Effector memory CD4-positive, alpha-beta T cell (primary cell): Measurements from ENCODE around the gene LARGE2.

Source experiments
- DNase-seq, 3 donors: peaks; one replicate each; pipeline ENCODE4 v3.0.0-alpha.2; 2020
- H3K27ac ChIP-seq: 2 replicates; pipeline ENCODE4 v1.7.0; 2013; ENCODE audit warnings: mild to moderate bottlenecking, low read length, moderate library complexity; ENCODE audit not compliant: insufficient read depth, poor library complexity, severe bottlenecking
- H3K27me3 ChIP-seq: replicated peaks from 2 replicates; pipeline ENCODE4 v1.7.0; 2013; ENCODE audit warnings: mild to moderate bottlenecking, low read length; ENCODE audit not compliant: insufficient read depth, control insufficient read depth, poor library complexity, severe bottlenecking
- H3K36me3 ChIP-seq: 2 replicates; pipeline ENCODE4 v1.7.0; 2013; ENCODE audit warnings: mild to moderate bottlenecking, low read length, moderate library complexity; ENCODE audit not compliant: control insufficient read depth, insufficient read depth
- H3K4me1 ChIP-seq: 2 replicates; pipeline ENCODE4 v1.7.0; 2013; ENCODE audit warnings: low read length, mild to moderate bottlenecking; ENCODE audit not compliant: control insufficient read depth, insufficient read depth, poor library complexity, severe bottlenecking
- H3K4me3 ChIP-seq: 2 replicates; pipeline ENCODE4 v1.7.0; 2013; ENCODE audit warnings: low read length, low read depth, mild to moderate bottlenecking; ENCODE audit not compliant: insufficient read depth, poor library complexity, severe bottlenecking
- H3K9me3 ChIP-seq: 2 replicates; pipeline ENCODE4 v1.7.0; 2013; ENCODE audit warnings: mild to moderate bottlenecking, low read length, moderate library complexity; ENCODE audit not compliant: control insufficient read depth

Gene LARGE2

GRCh38 chr11:45885921-45886721 is 36.3 kb upstream of the LARGE2 start:
- no peak for DNase-seq
- no peaks in the 10 kb centered on the region for H3K9me3 ChIP-seq
- H3K4me3 ChIP-seq, result peak overlapping the region; percentile 52
- H3K36me3 ChIP-seq, result peaks cover 8% of the 10 kb centered on the region
- H3K27me3 ChIP-seq, result no peaks in the 10 kb centered on the region
- H3K27ac ChIP-seq, result no peak overlapping the region
- peaks cover 11% of the 10 kb centered on the region for H3K4me1 ChIP-seq

- H3K27me3 ChIP-seq, result no peaks in the 10 kb centered on the region
- H3K27ac ChIP-seq, result no peak overlapping the region
- no peaks in the 10 kb centered on the region for H3K36me3 ChIP-seq
- DNase-seq, result no peak
- peaks cover 11% of the 10 kb centered on the region for H3K4me1 ChIP-seq
- no peaks in the 10 kb centered on the region for H3K9me3 ChIP-seq
- no peak overlapping the region for H3K4me3 ChIP-seq
Observed at GRCh38 chr11:45886816-45887520, 35.5 kb upstream of the LARGE2 start.

GRCh38 chr11:45887587-45887986 is 34.9 kb upstream of the LARGE2 start:
- Histone ChIP-seq H3K36me3 (no peaks in the 10 kb centered on the region), H3K27me3 (no peaks in the 10 kb centered on the region), H3K9me3 (no peaks in the 10 kb centered on the region), H3K4me3 (no peak overlapping the region), H3K4me1 (peaks cover 11% of the 10 kb centered on the region), H3K27ac (no peak overlapping the region)
- no peak for DNase-seq

GRCh38 chr11:45889555-45889954 is 32.9 kb upstream of the LARGE2 start:
- H3K27me3 ChIP-seq, result no peaks in the 10 kb centered on the region
- DNase-seq, result no peak
- H3K4me1 ChIP-seq, result peaks cover 11% of the 10 kb centered on the region

GRCh38 chr11:45889966-45890365 is 32.5 kb upstream of the LARGE2 start:
- no peak for DNase-seq
- Histone ChIP-seq H3K27ac (no peak overlapping the region), H3K9me3 (no peaks in the 10 kb centered on the region), H3K27me3 (no peaks in the 10 kb centered on the region), H3K4me3 (no peak overlapping the region), H3K4me1 (peaks cover 9% of the 10 kb centered on the region), H3K36me3 (no peaks in the 10 kb centered on the region)

More at GRCh38 chr11:45889555-45889954, 32.9 kb upstream of the LARGE2 start:
- Histone ChIP-seq H3K36me3 (no peaks in the 10 kb centered on the region), H3K9me3 (no peaks in the 10 kb centered on the region), H3K27ac (no peak overlapping the region), H3K4me3 (no peak overlapping the region)

- peaks cover 1% of the 10 kb centered on the region for H3K4me1 ChIP-seq
- no peak for DNase-seq
- H3K27ac ChIP-seq, result no peak overlapping the region
- no peaks in the 10 kb centered on the region for H3K27me3 ChIP-seq
- no peaks in the 10 kb centered on the region for H3K36me3 ChIP-seq
- H3K4me3 ChIP-seq, result no peak overlapping the region
- H3K9me3 ChIP-seq, result no peaks in the 10 kb centered on the region
Observed at GRCh38 chr11:45890886-45891550, 31.4 kb upstream of the LARGE2 start.

GRCh38 chr11:45892856-45893255 is 29.6 kb upstream of the LARGE2 start:
- peaks cover 6% of the 10 kb centered on the region for H3K27me3 ChIP-seq
- no peaks in the 10 kb centered on the region for H3K4me1 ChIP-seq
- H3K27ac ChIP-seq, result no peak overlapping the region
- no peak for DNase-seq
- H3K36me3 ChIP-seq, result no peaks in the 10 kb centered on the region
- H3K4me3 ChIP-seq, result no peak overlapping the region
- H3K9me3 ChIP-seq, result no peaks in the 10 kb centered on the region

GRCh38 chr11:45894555-45895247 is 27.8 kb upstream of the LARGE2 start:
- Histone ChIP-seq H3K4me3 (no peak overlapping the region), H3K27me3 (peaks cover 17% of the 10 kb centered on the region)

GRCh38 chr11:45895553-45896259 is 26.8 kb upstream of the LARGE2 start:
- DNase-seq, result no peak
- no peak overlapping the region for H3K27ac ChIP-seq
- H3K4me3 ChIP-seq, result no peak overlapping the region
- no peaks in the 10 kb centered on the region for H3K36me3 ChIP-seq
- H3K9me3 ChIP-seq, result no peaks in the 10 kb centered on the region
- H3K4me1 ChIP-seq, result peaks cover 17% of the 10 kb centered on the region
- peaks cover 24% of the 10 kb centered on the region for H3K27me3 ChIP-seq

More at GRCh38 chr11:45894555-45895247, 27.8 kb upstream of the LARGE2 start:
- peaks cover 11% of the 10 kb centered on the region for H3K4me1 ChIP-seq
- no peaks in the 10 kb centered on the region for H3K36me3 ChIP-seq
- H3K27ac ChIP-seq, result no peak overlapping the region
- no peaks in the 10 kb centered on the region for H3K9me3 ChIP-seq
- no peak for DNase-seq
